Transverse colon (tissue), 4 donors: ENCODE measurements around the gene DGKH.

ENCODE experiments used
- EP300 ChIP-seq: sonication (generic); formaldehyde crosslinking; IDR thresholded peaks from one replicate; pipeline ENCODE4 v1.6.1; 2017; ENCODE audit warnings: antibody characterized with exemption, low read depth
- POLR2A ChIP-seq: fragments of 450-650 bp; IDR thresholded peaks from one replicate; pipeline ENCODE4 v1.6.1; 2016; ENCODE audit warnings: antibody characterized with exemption, mild to moderate bottlenecking, moderate library complexity
- POLR2AphosphoS5 ChIP-seq, 3 donors: sonication (generic); formaldehyde crosslinking; IDR thresholded peaks; one replicate each; pipeline ENCODE4 v1.6.1; 2016; ENCODE audit warnings: antibody characterized with exemption in 3 of 3
- TF ChIP-seq, protein P1 (sequence below), 5 experiments: fragments of 200-600 bp in 3 of 5; fragments of 450-650 bp in 2 of 5; sonication (generic) in 3 of 5; IDR thresholded peaks; 1 replicate in 2 of 5; 2 replicates in 3 of 5; pipeline ENCODE4 v1.5.1; 2016 to 2017; ENCODE audit warnings: antibody characterized with exemption in 5 of 5, inconsistent platforms in 3 of 5, mild to moderate bottlenecking in 2 of 5, moderate library complexity in 1 of 5

- TF ChIP-seq, protein P1, sequence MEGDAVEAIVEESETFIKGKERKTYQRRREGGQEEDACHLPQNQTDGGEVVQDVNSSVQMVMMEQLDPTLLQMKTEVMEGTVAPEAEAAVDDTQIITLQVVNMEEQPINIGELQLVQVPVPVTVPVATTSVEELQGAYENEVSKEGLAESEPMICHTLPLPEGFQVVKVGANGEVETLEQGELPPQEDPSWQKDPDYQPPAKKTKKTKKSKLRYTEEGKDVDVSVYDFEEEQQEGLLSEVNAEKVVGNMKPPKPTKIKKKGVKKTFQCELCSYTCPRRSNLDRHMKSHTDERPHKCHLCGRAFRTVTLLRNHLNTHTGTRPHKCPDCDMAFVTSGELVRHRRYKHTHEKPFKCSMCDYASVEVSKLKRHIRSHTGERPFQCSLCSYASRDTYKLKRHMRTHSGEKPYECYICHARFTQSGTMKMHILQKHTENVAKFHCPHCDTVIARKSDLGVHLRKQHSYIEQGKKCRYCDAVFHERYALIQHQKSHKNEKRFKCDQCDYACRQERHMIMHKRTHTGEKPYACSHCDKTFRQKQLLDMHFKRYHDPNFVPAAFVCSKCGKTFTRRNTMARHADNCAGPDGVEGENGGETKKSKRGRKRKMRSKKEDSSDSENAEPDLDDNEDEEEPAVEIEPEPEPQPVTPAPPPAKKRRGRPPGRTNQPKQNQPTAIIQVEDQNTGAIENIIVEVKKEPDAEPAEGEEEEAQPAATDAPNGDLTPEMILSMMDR (IDR thresholded peaks at IDR 0.05): no peak
- TF ChIP-seq POLR2AphosphoS5 (IDR thresholded peaks at IDR 0.05) (no peak), EP300 (no peak), POLR2A (no peak)
These were observed 17.0 kb downstream of the DGKH start for GRCh38 chr13:42065414-42065813.
